GM18511 (cell line): ENCODE data around the gene DNM1.
"Not testable (repeated sequence)": the region's sequence is repeated elsewhere in the genome, so short reads cannot be mapped to it uniquely, and the experiment has no call there.

Experiments used
- ATAC-seq: cut with Tn5 transposase; IDR thresholded peaks from one replicate; pipeline ENCODE4 v1.9.1; 2021; ENCODE audit warnings: mild to moderate bottlenecking, moderate library complexity; ENCODE audit not compliant: unreplicated experiment

DNM1 gene

DNA sequence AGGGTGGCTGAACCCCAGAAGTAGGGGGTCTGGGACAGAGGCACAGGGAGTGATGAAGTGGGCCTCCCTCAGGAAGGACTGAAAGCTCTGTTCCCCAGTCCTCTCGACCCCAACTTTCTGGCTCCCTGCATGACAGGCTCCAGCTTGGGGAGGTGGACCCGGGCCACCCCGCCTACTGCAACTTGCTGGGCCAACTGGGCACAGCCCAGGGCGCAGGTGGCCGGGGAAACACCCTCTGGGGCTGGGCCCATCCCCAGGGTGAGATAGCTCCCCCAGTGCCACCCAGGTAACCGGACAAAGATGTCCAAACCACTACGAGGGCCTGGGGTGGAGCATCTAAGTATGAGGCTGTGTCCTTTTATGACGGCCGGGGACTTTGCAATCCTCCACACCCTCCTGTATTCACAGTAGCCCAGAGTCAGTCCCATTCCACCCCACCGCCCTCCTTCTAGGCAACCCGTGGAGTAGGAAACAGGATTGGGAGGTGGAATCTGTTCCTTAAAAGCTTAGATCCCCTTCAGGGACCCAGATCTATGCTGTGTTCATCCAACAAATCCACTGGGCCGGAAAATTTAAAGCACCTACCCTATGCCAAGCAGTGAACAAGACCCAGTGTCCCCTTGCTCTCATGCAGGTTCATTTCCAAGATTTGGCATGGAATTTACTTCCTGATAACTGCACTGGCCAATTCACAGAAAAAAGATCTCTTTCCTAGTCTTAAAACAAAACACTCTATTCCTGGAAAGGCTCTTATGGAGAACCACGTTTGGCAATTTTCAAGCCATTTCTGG is 19.9 kb downstream of the DNM1 start:
- ATAC-seq = no peak

- no peak for ATAC-seq
Measured at GRCh38 chr9:128224877-128225276, 21.7 kb downstream of the DNM1 start.

GRCh38 chr9:128225770-128226411 is 22.7 kb downstream of the DNM1 start:
- ATAC-seq = no peak

- no peak for ATAC-seq
Measured at GRCh38 chr9:128226412-128226801, 23.2 kb downstream of the DNM1 start.

- not testable (repeated sequence) for ATAC-seq
Measured at GRCh38 chr9:128230897-128231296, 27.7 kb downstream of the DNM1 start.

GRCh38 chr9:128231638-128232527 is 28.7 kb downstream of the DNM1 start:
- ATAC-seq = no peak

- no peak for ATAC-seq
Measured at GRCh38 chr9:128232528-128233428, 29.6 kb downstream of the DNM1 start.

- ATAC-seq = no peak
Measured at GRCh38 chr9:128233817-128234406, 30.7 kb downstream of the DNM1 start.

DNA sequence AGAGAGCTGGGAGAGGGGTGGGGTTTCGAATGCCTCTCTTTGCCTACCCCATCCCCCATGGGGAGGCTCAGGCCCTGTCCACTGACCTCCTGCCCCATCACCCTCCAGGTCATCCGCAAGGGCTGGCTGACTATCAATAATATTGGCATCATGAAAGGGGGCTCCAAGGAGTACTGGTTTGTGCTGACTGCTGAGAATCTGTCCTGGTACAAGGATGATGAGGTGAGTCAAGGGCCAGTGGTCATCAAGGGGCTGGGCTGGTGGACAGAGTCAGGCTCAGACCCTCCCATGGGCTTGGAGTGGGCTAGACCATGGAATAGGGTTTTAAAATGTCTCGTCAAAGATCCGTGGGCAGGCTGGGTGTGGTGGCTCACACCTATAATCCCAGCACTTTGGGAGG is 38.9 kb downstream of the DNM1 start:
- ATAC-seq = no peak

DNA sequence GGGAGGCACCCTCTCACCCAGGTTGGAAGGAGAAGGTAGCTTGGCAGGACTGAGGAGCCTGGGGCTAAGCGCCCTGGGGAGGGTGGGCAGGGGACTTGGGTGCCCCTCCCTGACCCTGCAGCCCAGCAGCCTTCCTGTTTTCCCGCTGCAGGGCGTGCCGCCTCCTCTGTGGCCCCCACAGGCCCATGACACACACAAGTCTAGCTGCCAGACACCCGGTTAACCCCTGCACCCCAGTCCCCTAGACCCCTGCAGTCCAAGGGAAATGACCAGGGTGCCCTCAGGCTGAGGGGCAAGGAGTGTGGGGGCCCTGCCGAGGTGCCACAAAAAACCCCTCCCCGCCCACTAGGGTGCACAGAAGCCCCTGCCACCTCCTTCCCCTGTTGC is 39.6 kb downstream of the DNM1 start:
- no peak for ATAC-seq

DNA sequence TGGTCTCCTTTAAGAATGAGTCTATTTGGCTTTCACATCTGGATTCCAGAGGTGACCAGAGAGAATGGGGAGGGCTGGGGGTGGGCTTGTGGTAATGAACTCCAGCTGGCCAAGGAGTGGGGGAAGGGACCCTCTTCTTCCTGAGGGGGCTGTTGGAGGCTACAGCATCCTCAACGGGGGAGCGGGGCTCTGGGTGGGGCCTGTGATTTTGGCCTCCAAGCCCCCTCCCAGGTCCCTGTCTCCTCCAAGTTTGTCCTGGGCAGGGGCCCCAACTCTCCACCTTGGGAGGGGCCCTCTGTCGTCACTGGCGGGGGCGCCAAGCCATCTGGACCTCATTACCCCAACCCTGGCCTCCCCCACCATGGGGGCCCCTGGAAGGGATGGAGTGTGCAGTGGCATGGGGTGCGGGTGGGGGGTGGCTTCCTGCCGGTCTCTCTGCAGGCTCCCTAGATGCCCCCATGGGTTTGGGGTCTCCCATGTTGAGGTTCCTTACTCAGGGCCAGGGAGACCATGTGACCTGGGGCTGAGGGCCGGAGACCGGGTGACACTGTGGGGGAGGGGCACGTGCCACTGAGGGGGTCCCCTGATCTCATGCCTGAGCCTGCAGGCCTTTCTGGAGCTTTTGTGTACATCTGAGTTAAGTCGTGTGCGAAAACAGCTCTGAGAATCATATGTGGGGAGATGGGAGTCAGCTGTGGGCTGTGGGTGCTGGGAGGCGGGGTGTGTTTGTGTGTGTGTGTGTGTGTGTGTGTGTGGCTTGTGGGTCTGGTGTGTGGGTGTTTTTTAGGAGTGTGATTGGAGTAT is 40.2 kb downstream of the DNM1 start:
- ATAC-seq = no peak

GRCh38 chr9:128244091-128244836 is 41.1 kb downstream of the DNM1 start:
- ATAC-seq = no peak

- ATAC-seq = no peak
Measured at GRCh38 chr9:128244837-128245231, 41.7 kb downstream of the DNM1 start.

GRCh38 chr9:128245421-128246151 is 42.4 kb downstream of the DNM1 start:
- ATAC-seq = no peak

- ATAC-seq = no peak
Measured at GRCh38 chr9:128246471-128246870, 43.3 kb downstream of the DNM1 start.

DNA sequence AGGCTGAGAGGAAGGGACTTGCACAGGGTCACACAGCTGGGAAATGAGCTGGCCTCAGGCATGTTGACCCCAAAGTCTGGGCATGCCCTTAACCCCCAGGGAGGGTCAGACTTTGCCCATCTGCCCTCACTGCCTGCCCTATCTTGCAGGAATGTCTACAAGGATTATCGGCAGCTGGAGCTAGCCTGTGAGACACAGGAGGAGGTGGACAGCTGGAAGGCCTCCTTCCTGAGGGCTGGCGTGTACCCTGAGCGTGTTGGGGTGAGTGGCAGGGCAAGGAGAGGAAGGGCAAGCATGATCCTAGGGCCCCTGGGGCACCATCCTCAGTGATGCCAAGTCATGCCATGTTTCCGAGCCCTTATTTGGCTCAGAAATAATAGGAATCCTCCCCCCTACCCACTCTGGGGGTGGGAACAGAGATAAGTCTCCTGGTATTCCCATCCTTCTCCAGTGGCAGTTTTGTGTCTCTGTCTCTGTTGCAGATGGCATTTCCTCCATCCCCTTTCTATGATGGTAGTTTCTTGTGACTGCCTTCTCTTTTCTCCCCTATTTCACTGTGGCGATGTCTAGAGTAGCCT is 44.1 kb downstream of the DNM1 start:
- no peak for ATAC-seq

DNA sequence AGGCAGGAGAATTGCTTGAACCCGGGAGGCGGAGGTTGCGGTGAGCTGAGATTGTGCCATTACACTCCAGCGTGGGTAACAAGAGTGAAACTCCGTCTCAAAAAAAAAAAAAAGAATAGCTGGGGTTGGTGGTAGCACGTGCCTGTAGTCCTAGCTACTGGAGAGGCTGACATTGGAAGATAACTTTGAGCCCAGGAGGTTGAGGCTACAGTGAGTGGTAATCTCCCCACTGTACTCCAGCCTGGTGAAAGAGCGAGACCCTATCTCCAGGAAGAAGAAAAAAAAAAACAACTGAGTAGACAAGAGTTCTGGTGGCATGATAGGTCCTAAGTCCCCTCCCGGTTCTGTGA is 46.4 kb downstream of the DNM1 start:
- ATAC-seq = no peak
